Measurements from ENCODE around the gene KLHL18. TPM values are rescaled to one million over a fixed set of nuclear protein-coding genes. Genes with fewer than 3 reads are reported as not detected.
"Not testable (repeated sequence)": the region's sequence is repeated elsewhere in the genome, so short reads cannot be mapped to it uniquely, and the experiment has no call there.

Gene KLHL18
- total RNA-seq, 1 donor from 2014 or later: 49.3 TPM

DNA sequence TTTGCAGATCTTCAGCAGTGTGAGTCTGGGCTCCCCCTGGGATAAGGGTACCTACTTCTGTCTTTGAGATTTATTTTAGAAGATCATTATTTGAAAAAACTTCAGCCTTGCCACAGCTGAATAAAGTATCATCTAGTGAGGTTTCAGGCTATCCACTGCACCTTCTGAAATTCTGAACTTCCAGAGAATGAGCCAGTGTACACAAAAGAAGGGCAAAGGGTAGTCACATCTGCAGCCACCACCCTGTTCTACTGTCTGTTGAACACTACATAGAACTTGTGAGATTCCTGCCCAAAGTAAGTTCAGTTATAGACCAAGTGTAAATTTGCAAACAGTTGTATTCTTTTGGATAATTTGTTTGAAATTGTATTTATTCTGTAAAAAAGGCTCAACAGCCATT, 60.1 kb downstream of the KLHL18 start:
- no peaks in the 10 kb centered on the region for H3K4me1 Mint-ChIP-seq
- no peaks in the 10 kb centered on the region for H3K9me3 Mint-ChIP-seq
- H3K36me3 Mint-ChIP-seq (ENCODE audit: low read depth): peaks cover 38% of the 10 kb centered on the region
- intact Hi-C loops (cut with micrococcal nuclease): no loop called here
- no peak overlapping the region for H3K4me3 Mint-ChIP-seq
- no peaks in the 10 kb centered on the region for H3K27me3 Mint-ChIP-seq
- no peak for DNase-seq
- no peak overlapping the region for H3K27ac Mint-ChIP-seq

DNA sequence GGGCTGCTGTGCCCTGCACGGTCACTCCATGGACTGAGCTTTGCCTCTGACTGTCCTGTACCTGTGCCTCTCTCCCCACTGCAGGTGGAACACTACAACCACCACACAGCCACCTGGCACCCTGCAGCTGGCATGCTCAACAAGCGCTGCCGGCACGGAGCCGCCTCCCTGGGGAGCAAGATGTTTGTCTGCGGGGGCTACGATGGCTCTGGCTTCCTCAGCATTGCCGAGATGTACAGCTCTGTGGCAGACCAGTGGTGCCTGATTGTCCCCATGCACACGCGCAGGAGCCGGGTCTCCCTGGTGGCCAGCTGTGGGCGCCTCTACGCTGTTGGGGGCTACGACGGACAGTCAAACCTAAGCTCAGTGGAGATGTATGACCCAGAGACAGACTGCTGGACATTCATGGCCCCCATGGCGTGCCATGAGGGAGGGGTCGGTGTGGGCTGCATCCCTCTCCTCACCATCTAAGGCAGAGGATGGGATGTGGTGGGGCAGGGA, 60.8 kb downstream of the KLHL18 start:
- Mint-ChIP-seq H3K4me3 (no peak overlapping the region), H3K36me3 (ENCODE audit: low read depth) (peaks cover 32% of the 10 kb centered on the region), H3K27me3 (no peaks in the 10 kb centered on the region), H3K27ac (no peak overlapping the region), H3K9me3 (no peaks in the 10 kb centered on the region), H3K4me1 (no peaks in the 10 kb centered on the region)
- no peak for DNase-seq
- intact Hi-C loops (cut with micrococcal nuclease): no loop called here

DNA sequence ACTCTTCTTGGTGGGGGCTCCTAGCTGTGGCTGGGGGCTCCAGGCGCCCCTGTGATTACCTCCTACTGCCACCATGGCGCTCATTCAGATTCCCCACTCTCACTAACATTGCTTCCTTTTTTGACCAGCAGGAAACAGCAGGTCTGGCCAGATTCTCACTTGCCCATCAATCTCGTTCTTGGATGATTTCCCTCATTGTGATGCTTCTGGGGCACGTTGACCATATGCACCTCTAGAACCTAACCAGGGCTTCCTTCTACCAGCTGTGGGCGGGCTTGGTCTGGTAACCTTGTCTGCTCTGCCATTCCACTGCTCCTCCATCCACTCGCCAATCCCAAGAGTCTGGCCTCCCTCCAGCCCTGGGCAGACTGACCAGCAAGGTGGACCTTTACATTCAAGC, 62.2 kb downstream of the KLHL18 start:
- Mint-ChIP-seq H3K27ac (no peak overlapping the region), H3K9me3 (no peaks in the 10 kb centered on the region), H3K36me3 (ENCODE audit: low read depth) (peaks cover 21% of the 10 kb centered on the region), H3K27me3 (no peaks in the 10 kb centered on the region), H3K4me1 (no peaks in the 10 kb centered on the region), H3K4me3 (no peak overlapping the region)
- intact Hi-C loops (cut with micrococcal nuclease): no loop called here
- no peak for DNase-seq

- DNase-seq: no peak
- Mint-ChIP-seq H3K4me3 (no peak overlapping the region), H3K4me1 (no peaks in the 10 kb centered on the region), H3K27ac (no peak overlapping the region), H3K9me3 (no peaks in the 10 kb centered on the region), H3K27me3 (peaks cover 3% of the 10 kb centered on the region), H3K36me3 (ENCODE audit: low read depth) (peaks cover 12% of the 10 kb centered on the region)
- intact Hi-C loops (cut with micrococcal nuclease): no loop called here
These were observed 64.6 kb downstream of the KLHL18 start for GRCh38 chr3:47347217-47347801.

DNA sequence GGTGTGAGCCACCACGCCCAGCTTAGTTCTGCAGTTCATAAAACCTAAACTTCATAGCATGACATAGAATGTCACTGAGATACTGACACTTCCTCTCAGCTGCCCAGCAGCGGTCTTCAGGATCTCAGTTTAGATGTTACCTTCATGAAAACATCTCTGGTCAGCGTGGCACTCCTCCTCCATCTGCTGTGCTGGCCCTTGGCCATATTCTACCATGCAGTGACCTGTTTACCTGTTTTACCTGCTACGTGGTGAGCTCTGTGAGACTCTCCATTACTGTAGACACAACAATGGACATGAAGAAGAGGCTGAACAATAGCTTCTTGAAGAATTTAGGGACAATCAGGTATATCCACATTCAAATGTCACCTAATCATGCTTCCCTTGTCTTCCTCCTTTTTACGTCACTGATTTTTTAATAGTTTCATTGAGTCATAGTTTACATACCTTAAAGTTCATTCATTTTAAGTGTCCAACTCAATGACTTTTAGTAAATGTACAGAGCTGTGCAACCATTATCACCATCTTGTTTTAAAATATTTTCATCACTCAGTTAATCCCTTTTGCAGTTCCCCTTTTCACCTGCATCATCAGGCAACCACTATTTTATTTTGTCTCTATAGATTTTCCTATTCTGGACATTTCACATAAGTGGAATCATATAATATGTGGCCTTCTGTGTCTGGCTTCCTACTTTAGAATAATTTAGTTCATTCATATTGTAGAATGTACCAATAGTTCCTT, 65.8 kb downstream of the KLHL18 start:
- peaks cover 12% of the 10 kb centered on the region for H3K36me3 Mint-ChIP-seq (ENCODE audit: low read depth)
- peaks cover 3% of the 10 kb centered on the region for H3K27me3 Mint-ChIP-seq
- no peak overlapping the region for H3K27ac Mint-ChIP-seq
- intact Hi-C loops (cut with micrococcal nuclease): no loop called here
- H3K4me1 Mint-ChIP-seq: no peaks in the 10 kb centered on the region
- H3K4me3 Mint-ChIP-seq: no peak overlapping the region
- no peak for DNase-seq
- no peaks in the 10 kb centered on the region for H3K9me3 Mint-ChIP-seq

DNA sequence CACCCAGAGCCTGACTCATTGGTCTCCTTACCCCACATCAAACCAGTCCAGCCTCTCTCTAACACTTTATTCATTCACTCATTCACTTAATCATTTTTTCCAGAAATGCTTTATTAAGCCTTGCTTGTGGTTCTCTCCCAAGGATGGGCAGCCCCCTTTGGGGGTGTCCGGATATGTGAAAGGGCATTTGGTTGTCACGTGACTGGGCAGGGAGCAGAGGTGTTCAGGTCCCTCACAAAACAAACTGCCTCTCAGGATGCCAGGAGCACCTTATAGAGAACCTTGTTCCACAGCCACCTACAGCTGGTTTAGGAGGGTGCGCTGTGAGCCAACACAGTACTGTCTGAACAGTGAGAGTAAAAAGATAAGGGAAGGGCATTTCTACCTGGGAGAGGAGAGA, 72.3 kb downstream of the KLHL18 start:
- H3K4me3 Mint-ChIP-seq: no peak overlapping the region
- peaks cover 2% of the 10 kb centered on the region for H3K36me3 Mint-ChIP-seq (ENCODE audit: low read depth)
- no peak for DNase-seq
- H3K4me1 Mint-ChIP-seq: no peaks in the 10 kb centered on the region
- H3K27ac Mint-ChIP-seq: no peak overlapping the region
- peaks cover 7% of the 10 kb centered on the region for H3K9me3 Mint-ChIP-seq
- H3K27me3 Mint-ChIP-seq: peaks cover 3% of the 10 kb centered on the region
- intact Hi-C loops (cut with micrococcal nuclease): no loop called here

- Mint-ChIP-seq H3K36me3 (ENCODE audit: low read depth) (peaks cover 7% of the 10 kb centered on the region), H3K4me1 (peaks cover 3% of the 10 kb centered on the region), H3K27me3 (peaks cover 3% of the 10 kb centered on the region), H3K9me3 (peaks cover 12% of the 10 kb centered on the region), H3K27ac (no peak overlapping the region), H3K4me3 (no peak overlapping the region)
- intact Hi-C loops (cut with micrococcal nuclease): no loop called here
- no peak for DNase-seq
These were observed 73.5 kb downstream of the KLHL18 start for GRCh38 chr3:47356201-47356600.

GRCh38 chr3:47359323-47359722, 76.6 kb downstream of the KLHL18 start:
- Mint-ChIP-seq H3K4me1 (peaks cover 10% of the 10 kb centered on the region), H3K4me3 (no peak overlapping the region), H3K9me3 (peaks cover 15% of the 10 kb centered on the region), H3K36me3 (ENCODE audit: low read depth) (peaks cover 7% of the 10 kb centered on the region), H3K27ac (no peak overlapping the region), H3K27me3 (no peaks in the 10 kb centered on the region)
- no peak for DNase-seq
- intact Hi-C loops (cut with micrococcal nuclease): no loop called here

GRCh38 chr3:47360110-47360517, 77.4 kb downstream of the KLHL18 start:
- DNase-seq; H3K4me3 Mint-ChIP-seq; intact Hi-C loops (cut with micrococcal nuclease): not testable (repeated sequence)

DNA sequence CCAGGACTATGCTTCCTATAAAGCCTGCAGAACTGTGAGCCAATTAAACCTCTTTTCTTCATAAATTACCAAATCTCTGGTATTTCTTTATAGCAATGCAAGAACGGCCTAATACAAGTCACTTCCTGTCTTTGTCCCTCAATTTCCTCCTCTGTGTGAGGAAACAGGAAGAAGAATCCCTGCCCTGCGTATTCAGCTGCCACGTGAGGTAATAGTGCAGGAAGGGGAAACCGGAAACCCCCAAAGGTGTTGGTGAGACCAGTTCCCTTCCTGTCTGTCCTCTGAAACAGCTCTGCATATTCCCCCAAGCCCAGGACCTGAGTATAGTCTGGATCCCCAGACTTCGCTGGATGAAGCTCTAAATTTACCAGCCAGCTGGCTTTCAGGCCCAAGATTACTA, 80.0 kb downstream of the KLHL18 start:
- Mint-ChIP-seq H3K9me3 (peaks cover 15% of the 10 kb centered on the region), H3K4me1 (peaks cover 10% of the 10 kb centered on the region), H3K27ac (no peak overlapping the region), H3K27me3 (no peaks in the 10 kb centered on the region), H3K36me3 (ENCODE audit: low read depth) (peaks cover 7% of the 10 kb centered on the region), H3K4me3 (no peak overlapping the region)
- DNase-seq: no peak
- intact Hi-C loops (cut with micrococcal nuclease): loop anchor here (1.0 kb wide), 1 partner anchor 18 kb away; no protein-coding TSS in a partner anchor

More at GRCh38 chr3:47360110-47360517, 77.4 kb downstream of the KLHL18 start:
- H3K27me3 Mint-ChIP-seq; H3K4me1 Mint-ChIP-seq; H3K36me3 Mint-ChIP-seq (ENCODE audit: low read depth): not testable (repeated sequence)
- Mint-ChIP-seq H3K27ac (peak overlapping the region; percentile 15), H3K9me3 (peaks cover 15% of the 10 kb centered on the region)

DNA sequence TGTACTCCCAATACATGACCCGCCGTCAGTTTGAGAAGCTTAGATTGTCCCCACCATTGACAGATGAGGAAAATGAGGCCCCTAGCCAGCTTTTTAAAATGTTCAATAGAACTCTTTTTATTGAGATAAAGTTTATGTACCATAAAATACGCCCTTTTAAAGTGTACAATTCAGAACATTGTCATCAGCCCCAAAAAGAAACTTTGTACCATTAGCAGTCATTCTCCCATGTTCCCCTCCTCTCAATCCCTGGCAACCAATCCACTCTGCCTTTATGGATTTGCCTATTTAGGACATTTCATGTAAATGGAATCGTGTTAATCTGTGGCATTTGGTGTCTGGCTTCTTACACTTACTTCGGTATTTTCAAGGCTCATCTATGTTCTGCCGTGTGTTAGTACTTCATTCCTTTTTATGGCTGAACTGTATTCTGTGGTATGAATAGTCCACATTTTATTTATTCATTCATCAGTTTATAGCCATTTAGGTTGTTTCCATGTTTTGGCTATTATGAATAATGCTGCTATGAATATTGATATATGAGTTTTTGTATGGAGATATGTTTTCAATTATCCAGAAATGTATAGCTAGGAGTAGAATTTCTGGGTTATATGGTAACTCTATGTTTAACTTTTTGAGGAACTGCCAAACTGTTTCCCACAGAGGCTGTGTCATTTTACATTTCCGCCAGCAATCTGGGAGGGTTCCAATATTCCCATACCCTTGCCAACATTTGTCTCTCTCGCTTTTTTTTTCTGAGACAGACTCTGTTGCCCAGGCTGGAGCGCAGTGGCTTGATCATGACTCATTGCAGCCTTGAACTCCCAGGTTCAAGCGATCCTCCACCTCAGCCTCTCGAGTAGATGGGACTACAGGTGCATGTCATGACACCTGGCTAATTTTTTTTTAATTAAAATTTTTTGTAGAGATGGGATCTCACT, 82.7 kb downstream of the KLHL18 start:
- intact Hi-C loops (cut with micrococcal nuclease): no loop called here

GRCh38 chr3:47366833-47367232, 84.1 kb downstream of the KLHL18 start:
- Mint-ChIP-seq H3K27me3 (no peaks in the 10 kb centered on the region), H3K36me3 (ENCODE audit: low read depth) (no peaks in the 10 kb centered on the region), H3K4me3 (no peak overlapping the region), H3K9me3 (peaks cover 4% of the 10 kb centered on the region), H3K27ac (no peak overlapping the region), H3K4me1 (peaks cover 9% of the 10 kb centered on the region)
- no peak for DNase-seq
- intact Hi-C loops (cut with micrococcal nuclease): no loop called here

More for the DNA sequence above, 82.7 kb downstream of the KLHL18 start:
- peaks cover 7% of the 10 kb centered on the region for H3K4me1 Mint-ChIP-seq
- H3K4me3 Mint-ChIP-seq: no peak overlapping the region
- peaks cover under 1% of the 10 kb centered on the region for H3K36me3 Mint-ChIP-seq (ENCODE audit: low read depth)
- no peak for DNase-seq
- peaks cover 4% of the 10 kb centered on the region for H3K9me3 Mint-ChIP-seq
- H3K27ac Mint-ChIP-seq: no peak overlapping the region
- H3K27me3 Mint-ChIP-seq: no peaks in the 10 kb centered on the region

DNA sequence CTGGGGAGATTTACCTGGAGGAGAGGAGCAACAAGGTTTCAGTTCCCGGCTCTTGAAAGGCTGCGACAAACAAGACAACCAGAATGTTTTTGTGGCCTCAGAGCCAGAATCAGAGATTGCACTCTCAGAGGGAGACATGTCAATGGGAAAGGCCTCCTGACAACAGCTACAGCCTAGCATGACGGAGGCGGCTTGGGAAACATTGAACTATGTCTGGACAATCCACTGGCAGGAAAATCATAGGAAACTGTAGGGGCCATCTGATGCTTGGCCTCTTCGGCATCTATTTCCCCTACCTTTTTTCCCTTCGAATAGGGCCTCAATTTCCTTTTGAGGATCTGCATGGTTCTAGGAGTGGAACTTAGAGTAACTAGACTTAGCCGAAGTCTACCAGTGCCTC, 84.9 kb downstream of the KLHL18 start:
- H3K9me3 Mint-ChIP-seq: peaks cover under 1% of the 10 kb centered on the region
- H3K36me3 Mint-ChIP-seq (ENCODE audit: low read depth): no peaks in the 10 kb centered on the region
- H3K27ac Mint-ChIP-seq: no peak overlapping the region
- no peaks in the 10 kb centered on the region for H3K27me3 Mint-ChIP-seq
- no peak overlapping the region for H3K4me3 Mint-ChIP-seq
- DNase-seq: no peak
- peaks cover 5% of the 10 kb centered on the region for H3K4me1 Mint-ChIP-seq
- intact Hi-C loops (cut with micrococcal nuclease): no loop called here

DNA sequence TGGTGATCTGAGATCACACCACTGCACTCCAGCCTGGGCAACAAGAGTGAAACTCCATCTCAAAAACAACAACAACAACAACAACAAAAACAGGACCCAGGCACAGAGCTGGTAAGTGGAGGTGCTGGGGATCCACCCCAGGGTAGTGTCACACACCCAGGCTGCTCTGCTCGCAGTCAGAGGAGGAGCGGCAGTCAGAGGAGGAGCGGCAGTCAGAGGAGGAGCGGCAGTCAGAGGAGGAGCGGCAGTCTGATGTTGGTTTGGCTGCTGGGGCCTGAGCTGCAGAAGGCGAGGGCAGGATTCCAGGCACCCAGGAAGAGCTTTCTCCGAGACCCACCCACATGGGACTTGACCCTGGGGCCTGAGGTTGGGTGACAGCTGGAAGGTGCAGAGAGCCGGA, 87.3 kb downstream of the KLHL18 start:
- H3K36me3 Mint-ChIP-seq (ENCODE audit: low read depth); H3K4me1 Mint-ChIP-seq; H3K9me3 Mint-ChIP-seq; DNase-seq; H3K27ac Mint-ChIP-seq; H3K27me3 Mint-ChIP-seq; H3K4me3 Mint-ChIP-seq: not testable (repeated sequence)
- intact Hi-C loops (cut with micrococcal nuclease): loop anchor here (5.0 kb wide), 1 partner anchor 503 kb away; no protein-coding TSS in a partner anchor

All from activated CD4-positive, alpha-beta T cell treated with anti-CD3 and anti-CD28 coated beads, Interleukin-2, amount 10 ng/mL, durations not matched to agents 24 days and 14 days (primary cell).